Subcutaneous adipose tissue (tissue), 4 donors: ENCODE results near the gene CMTM3. TPM values are rescaled to one million over a fixed set of nuclear protein-coding genes. Genes with fewer than 3 reads are reported as not detected.

ENCODE experiments used
- total RNA-seq, 4 donors: library from RNA; depleted of rRNA; stranded (reverse); fragments of >200 nt; gene quantifications; one replicate each; pipeline ENCODE4 v1.1.0, GENCODE V29; 2016
- TF ChIP-seq, protein P1 (sequence below): fragments of 450-650 bp; IDR thresholded peaks from one replicate; pipeline ENCODE4 v1.5.1; 2016; ENCODE audit warnings: low read depth, mild to moderate bottlenecking, control low read depth, antibody characterized with exemption, moderate library complexity

Gene CMTM3, protein sequence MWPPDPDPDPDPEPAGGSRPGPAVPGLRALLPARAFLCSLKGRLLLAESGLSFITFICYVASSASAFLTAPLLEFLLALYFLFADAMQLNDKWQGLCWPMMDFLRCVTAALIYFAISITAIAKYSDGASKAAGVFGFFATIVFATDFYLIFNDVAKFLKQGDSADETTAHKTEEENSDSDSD
- 100 to 1,000 TPM in 1 of 4 donors, 10 to 100 TPM in 3; 27.5 to 101 (median 43.1) TPM for total RNA-seq

DNA sequence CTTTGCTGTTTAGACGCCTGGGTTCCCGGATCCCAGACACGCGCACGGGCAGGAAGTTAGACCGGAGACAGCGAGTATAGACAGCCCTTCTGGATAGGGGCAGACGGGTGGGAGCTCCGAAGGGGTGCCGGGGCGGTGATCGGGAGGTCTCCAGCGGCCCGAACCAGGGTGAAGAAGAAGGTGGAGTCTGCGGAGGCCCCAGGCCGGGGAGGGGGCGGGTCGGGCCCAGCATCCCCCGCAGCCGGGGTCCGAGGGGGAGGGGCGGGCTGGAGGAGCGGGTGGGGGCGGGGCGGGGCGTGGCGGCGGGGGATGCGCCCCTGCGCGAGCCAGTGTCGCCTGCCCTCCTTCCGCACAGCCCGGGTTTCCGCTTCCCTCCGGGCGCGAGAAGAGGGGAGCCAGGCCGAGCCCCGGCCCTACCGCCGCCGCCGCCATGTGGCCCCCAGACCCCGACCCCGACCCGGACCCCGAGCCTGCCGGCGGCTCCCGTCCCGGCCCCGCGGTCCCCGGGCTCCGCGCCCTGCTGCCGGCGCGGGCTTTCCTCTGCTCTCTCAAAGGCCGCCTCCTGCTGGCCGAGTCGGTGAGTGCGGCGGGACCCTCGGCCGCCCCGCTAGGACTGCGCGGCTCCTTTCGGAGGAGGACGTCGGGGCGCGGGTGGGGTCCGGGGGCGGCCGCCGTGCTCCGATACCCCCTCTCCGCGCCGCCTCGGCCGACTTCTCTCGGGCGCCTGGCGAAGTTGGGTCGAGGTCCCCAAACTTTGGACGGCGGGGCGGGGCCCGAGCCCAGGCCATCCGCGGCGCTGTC lies at the start of gene CMTM3:
TSS of gene CMTM3 (plus strand) at position 329 of the 801 bp plus-strand sequence. CDS start at position 431, 102 bp downstream.
- TF ChIP-seq, protein P1, sequence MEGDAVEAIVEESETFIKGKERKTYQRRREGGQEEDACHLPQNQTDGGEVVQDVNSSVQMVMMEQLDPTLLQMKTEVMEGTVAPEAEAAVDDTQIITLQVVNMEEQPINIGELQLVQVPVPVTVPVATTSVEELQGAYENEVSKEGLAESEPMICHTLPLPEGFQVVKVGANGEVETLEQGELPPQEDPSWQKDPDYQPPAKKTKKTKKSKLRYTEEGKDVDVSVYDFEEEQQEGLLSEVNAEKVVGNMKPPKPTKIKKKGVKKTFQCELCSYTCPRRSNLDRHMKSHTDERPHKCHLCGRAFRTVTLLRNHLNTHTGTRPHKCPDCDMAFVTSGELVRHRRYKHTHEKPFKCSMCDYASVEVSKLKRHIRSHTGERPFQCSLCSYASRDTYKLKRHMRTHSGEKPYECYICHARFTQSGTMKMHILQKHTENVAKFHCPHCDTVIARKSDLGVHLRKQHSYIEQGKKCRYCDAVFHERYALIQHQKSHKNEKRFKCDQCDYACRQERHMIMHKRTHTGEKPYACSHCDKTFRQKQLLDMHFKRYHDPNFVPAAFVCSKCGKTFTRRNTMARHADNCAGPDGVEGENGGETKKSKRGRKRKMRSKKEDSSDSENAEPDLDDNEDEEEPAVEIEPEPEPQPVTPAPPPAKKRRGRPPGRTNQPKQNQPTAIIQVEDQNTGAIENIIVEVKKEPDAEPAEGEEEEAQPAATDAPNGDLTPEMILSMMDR: no peak

DNA sequence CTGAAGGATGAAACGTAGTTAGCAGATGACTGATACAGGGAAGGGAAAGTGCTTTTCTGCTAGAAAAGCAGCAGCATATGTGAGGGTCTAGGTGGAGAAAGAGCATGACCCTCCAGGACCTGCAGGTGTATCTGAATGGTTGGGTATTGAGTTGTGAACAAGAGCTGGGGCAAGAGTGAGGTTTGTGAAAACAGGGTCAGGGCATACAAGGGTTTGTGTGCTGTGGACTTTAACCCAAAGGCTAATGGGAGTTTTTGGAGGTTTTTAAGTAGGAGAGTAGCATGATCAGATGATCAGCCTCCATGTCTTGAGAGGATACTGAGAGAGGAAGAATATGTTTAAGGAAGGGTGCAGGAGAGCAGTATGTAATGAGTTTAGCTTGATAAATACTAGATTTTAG lies 44.4 kb upstream of the CMTM3 start:
- TF ChIP-seq, protein P1: no peak

DNA sequence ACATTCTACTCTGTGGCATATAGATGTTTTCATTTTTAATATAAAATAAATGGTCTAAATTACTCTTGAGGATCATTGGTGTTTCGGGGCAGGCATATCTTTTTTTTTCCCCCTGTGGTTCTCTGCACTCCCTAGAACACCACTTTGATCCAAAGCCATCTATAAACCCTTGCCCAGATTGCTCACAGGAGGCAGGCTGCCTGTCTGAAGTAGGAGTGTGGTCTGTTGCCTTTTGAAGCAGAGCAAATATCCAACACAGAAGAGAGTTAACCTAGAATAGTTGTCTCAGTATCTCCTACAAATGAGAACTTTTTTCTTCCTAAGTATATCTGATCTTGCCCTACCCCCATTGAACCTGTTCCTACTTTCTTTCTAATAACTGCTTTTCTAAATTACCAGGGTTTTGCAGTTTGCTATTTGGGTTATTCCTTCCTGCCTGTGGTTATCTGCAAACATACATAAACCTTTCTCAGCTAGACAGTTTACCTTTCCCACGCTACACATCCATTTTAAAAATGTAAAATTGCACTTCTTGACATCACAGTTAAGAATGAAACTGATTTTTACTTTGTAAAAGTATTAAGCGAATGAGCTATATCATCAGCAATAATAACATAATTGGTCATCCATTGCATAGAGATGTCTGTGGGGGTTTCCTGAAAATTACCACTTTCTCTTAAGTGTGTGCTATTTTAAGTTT lies 43.0 kb upstream of the CMTM3 start:
- TF ChIP-seq, protein P1: no peak

DNA sequence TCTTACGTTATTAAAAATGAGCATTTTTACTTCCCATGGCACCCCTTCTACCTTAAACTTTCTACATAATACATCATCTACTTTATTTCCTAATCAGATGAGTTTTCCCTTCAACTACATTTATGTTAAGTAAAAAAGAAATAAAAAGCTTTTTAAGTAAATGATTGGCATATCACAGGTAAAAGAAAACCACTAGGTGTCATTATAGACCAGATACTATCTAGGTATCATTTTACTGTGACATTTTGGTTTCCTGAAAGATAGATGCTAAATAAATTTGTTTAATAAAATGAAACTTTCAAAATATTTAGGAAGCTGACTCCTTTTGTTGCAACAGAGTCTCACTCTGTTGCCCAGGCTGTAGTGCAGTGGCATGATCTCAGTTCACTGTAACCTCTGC lies 42.1 kb upstream of the CMTM3 start:
- TF ChIP-seq, protein P1: no peak

DNA sequence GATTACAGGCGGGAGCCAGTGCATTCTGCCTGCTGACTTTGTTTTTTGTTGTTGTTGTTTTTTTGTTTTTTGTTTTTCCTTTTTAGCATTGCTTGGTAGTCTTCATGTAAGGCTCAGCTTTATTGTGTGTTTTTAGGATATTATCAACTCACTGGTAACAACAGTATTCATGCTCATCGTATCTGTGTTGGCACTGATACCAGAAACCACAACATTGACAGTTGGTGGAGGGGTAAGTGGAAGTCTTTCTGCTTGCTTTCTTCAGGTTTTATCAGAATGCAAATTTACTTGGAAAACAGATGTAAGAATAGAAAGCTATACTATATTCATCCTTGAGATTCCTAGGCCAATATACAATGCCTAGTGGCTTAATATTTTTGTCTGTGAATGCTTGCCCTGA lies 41.5 kb upstream of the CMTM3 start:
- TF ChIP-seq, protein P1: no peak

DNA sequence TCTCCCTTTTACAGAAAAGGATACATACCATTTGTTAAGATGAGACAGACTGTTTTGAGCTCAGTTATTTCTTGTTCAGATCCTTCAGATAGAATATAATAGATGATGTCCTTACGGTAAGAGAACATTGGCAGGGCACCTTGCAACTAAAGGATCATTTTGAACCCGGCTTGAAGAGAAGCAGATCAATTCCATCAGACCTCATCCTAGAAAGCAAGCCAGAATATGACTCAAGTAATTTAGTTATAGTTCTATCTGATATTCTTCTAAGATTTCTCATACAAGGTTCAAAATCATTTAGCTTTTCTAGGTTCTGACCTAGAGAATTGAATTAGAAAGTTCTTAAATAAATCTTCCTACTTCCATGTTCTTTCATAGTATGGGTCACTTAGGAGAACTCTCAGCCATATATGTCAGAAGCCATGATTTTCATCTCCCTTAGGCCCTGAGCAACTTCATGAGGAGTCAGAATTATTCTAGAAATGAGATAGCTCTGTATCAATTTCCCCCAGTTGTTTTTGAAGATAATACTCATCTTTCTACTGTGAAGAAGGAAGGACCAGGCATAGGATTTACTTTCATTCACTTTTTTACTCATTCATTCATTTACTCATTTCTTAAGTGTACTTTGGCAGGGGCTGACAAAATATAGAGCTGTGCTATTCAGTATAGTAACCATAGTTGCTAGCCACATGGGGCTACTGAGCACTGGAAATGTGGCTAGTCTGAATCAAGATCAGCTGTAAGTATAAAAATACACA lies 40.8 kb upstream of the CMTM3 start:
- TF ChIP-seq, protein P1: no peak
